PC-9 (cell line): ENCODE results near the gene IGFBP5. TPM values are rescaled to one million over a fixed set of nuclear protein-coding genes. Genes with fewer than 3 reads are reported as not detected.

Experiments used
- BruUV-seq: library from RNA; stranded (reverse); fragments of 400-500 nt; replicated peaks from 2 replicates; lab custom pipeline; 2021; lab: Mats Ljungman, UMichigan
- CTCF ChIA-PET: fragments of 300-600 bp; sonication (Branson Sonifier 250); formaldehyde crosslinking; loops from one replicate; lab custom pipeline; 2022; ENCODE audit warnings: antibody characterized with exemption; lab: Charles Lee
- POLR2A ChIA-PET: fragments of 300-600 bp; sonication (Branson Sonifier 250); formaldehyde crosslinking; loops from one replicate; lab custom pipeline; 2022; ENCODE audit warnings: antibody characterized with exemption; ENCODE audit not compliant: unreplicated experiment; lab: Charles Lee
- DNase-seq, 2 experiments: peaks; one replicate each; pipeline versions ENCODE4 v3.0.0 to v3.0.0-alpha.2; 2015 to 2022; ENCODE audit warnings: mixed read lengths in 1 of 2
- H2AFZ ChIP-seq: fragments of 200-600 bp; sonication (generic); 2 replicates; pipeline ENCODE4 v1.8.1; 2017; ENCODE audit warnings: antibody characterized with exemption
- H3F3A ChIP-seq: fragments of 200-600 bp; sonication (generic); 2 replicates; pipeline ENCODE4 v1.8.1; 2017; ENCODE audit warnings: antibody characterized with exemption, mild to moderate bottlenecking, low read depth; ENCODE audit not compliant: insufficient read depth
- H3K27ac ChIP-seq: fragments of 200-600 bp; sonication (generic); 2 replicates; pipeline ENCODE4 v1.6.1; 2016; ENCODE audit warnings: mixed run types
- H3K27me3 ChIP-seq: fragments of 200-600 bp; sonication (generic); 2 replicates; pipeline ENCODE4 v1.6.1; 2016; ENCODE audit warnings: low read depth, mixed run types; ENCODE audit not compliant: insufficient read depth
- H3K36me3 ChIP-seq: fragments of 200-600 bp; sonication (generic); 2 replicates; pipeline ENCODE4 v1.6.1; 2016; ENCODE audit warnings: low read depth, mixed run types
- H3K4me1 ChIP-seq: fragments of 200-600 bp; sonication (generic); replicated peaks from 2 replicates; pipeline ENCODE4 v1.6.1; 2016; ENCODE audit warnings: mixed run types; ENCODE audit not compliant: insufficient read depth
- H3K4me2 ChIP-seq: fragments of 200-600 bp; sonication (generic); 2 replicates; pipeline ENCODE4 v1.6.1; 2017; ENCODE audit warnings: mixed run types
- H3K4me3 ChIP-seq: fragments of 200-600 bp; sonication (generic); 2 replicates; pipeline ENCODE4 v1.6.1; 2016; ENCODE audit warnings: mixed run types
- H3K79me2 ChIP-seq: fragments of 200-600 bp; sonication (generic); 2 replicates; pipeline ENCODE4 v1.6.1; 2017; ENCODE audit warnings: low read depth, mixed run types
- H3K9me2 ChIP-seq: fragments of 200-600 bp; sonication (generic); 2 replicates; pipeline ENCODE4 v1.8.1; 2017; ENCODE audit warnings: mild to moderate bottlenecking; ENCODE audit not compliant: insufficient read depth
- H3K9me3 ChIP-seq: fragments of 200-600 bp; sonication (generic); 2 replicates; pipeline ENCODE4 v1.8.1; 2016; ENCODE audit warnings: low read depth; ENCODE audit not compliant: insufficient read depth
- H4K20me1 ChIP-seq: fragments of 200-600 bp; sonication (generic); 2 replicates; pipeline ENCODE4 v1.8.1; 2017; ENCODE audit not compliant: insufficient read depth
- EZH2 ChIP-seq: fragments of 200-600 bp; sonication (generic); IDR thresholded peaks from 2 replicates; pipeline ENCODE4 v1.8.0; 2017; ENCODE audit warnings: antibody characterized with exemption, low read depth
- intact Hi-C: fragments of 100-400 bp; cut with micrococcal nuclease; formaldehyde crosslinking; loops from one replicate; pipeline ENCODE4 v1.10.0; 2022; ENCODE audit not compliant: unreplicated experiment
- total RNA-seq: library from RNA; stranded (reverse); gene quantifications from 2 replicates; pipeline ENCODE4 v1.2.3, GENCODE V29; 2021
- TF ChIP-seq, protein P1 (sequence below): fragments of 200-600 bp; sonication (generic); conservative IDR thresholded peaks from 2 replicates; pipeline ENCODE4 v1.6.1; 2017; ENCODE audit warnings: mixed run types, antibody characterized with exemption, mild to moderate bottlenecking, moderate library complexity

The IGFBP5 gene
- total RNA-seq, 1 experiment from 2014 or later: 5.5 TPM

DNA sequence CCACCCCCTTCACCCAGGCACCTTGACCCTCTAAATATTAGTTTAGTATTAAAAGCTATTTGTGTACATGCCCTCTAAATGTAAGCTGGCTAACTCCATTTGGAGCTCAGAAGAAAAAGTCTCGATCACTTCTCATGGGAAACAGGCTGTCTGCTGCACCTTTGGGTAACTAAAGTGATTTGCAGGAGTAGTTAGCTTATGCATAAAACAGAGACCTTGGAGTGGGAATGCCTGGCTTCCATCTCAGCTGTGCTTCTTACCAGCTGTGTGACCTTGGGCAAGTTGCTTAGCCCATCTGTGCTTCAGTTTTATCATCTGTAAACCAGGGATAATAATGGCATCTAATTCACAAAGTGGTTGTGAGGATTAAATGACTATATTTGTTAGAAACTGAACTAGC lies 32.2 kb downstream of the IGFBP5 start:
- H3F3A ChIP-seq: peaks cover 10% of the 10 kb centered on the region; the same call in 1 of the 2 replicates
- no TSS peak for BruUV-seq
- H4K20me1 ChIP-seq: no peaks in the 10 kb centered on the region
- H2AFZ ChIP-seq: no peak overlapping the region
- DNase-seq: no peak
- POLR2A ChIA-PET: no interaction called here
- no peak overlapping the region for H3K4me2 ChIP-seq
- no peaks in the 10 kb centered on the region for H3K9me3 ChIP-seq
- H3K27ac ChIP-seq: no peak overlapping the region
- TF ChIP-seq EZH2: no peak
- TF ChIP-seq, protein P1, sequence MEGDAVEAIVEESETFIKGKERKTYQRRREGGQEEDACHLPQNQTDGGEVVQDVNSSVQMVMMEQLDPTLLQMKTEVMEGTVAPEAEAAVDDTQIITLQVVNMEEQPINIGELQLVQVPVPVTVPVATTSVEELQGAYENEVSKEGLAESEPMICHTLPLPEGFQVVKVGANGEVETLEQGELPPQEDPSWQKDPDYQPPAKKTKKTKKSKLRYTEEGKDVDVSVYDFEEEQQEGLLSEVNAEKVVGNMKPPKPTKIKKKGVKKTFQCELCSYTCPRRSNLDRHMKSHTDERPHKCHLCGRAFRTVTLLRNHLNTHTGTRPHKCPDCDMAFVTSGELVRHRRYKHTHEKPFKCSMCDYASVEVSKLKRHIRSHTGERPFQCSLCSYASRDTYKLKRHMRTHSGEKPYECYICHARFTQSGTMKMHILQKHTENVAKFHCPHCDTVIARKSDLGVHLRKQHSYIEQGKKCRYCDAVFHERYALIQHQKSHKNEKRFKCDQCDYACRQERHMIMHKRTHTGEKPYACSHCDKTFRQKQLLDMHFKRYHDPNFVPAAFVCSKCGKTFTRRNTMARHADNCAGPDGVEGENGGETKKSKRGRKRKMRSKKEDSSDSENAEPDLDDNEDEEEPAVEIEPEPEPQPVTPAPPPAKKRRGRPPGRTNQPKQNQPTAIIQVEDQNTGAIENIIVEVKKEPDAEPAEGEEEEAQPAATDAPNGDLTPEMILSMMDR: no peak
- H3K9me2 ChIP-seq: no peaks in the 10 kb centered on the region
- intact Hi-C loops: no loop called here
- peaks cover 25% of the 10 kb centered on the region for H3K4me1 ChIP-seq
- H3K79me2 ChIP-seq: no peaks in the 10 kb centered on the region
- no peaks in the 10 kb centered on the region for H3K36me3 ChIP-seq
- no peak overlapping the region for H3K4me3 ChIP-seq
- no peaks in the 10 kb centered on the region for H3K27me3 ChIP-seq
- CTCF ChIA-PET: interaction anchor here (0.8 kb wide), 1 partner anchor 144 kb away, joined by 3 read pairs; no protein-coding TSS in a partner anchor

GRCh38 chr2:216661639-216662375 lies 33.5 kb downstream of the IGFBP5 start:
- DNase-seq: no peak
- H3K27ac ChIP-seq: no peak overlapping the region
- no peaks in the 10 kb centered on the region for H3K27me3 ChIP-seq
- ChIA-PET CTCF (no interaction called here), POLR2A (no interaction called here)
- no peaks in the 10 kb centered on the region for H3K9me2 ChIP-seq
- H3K4me1 ChIP-seq: peaks cover 25% of the 10 kb centered on the region
- no TSS peak for BruUV-seq
- no peaks in the 10 kb centered on the region for H4K20me1 ChIP-seq
- H2AFZ ChIP-seq: no peak overlapping the region
- H3K36me3 ChIP-seq: no peaks in the 10 kb centered on the region
- peaks cover 10% of the 10 kb centered on the region; the same call in 1 of the 2 replicates for H3F3A ChIP-seq
- no peak for TF ChIP-seq EZH2
- TF ChIP-seq, protein P1: 0 out of 2 replicates have a peak, but pooled peaks have one; percentile 20
- H3K4me3 ChIP-seq: no peak overlapping the region
- no peaks in the 10 kb centered on the region for H3K79me2 ChIP-seq
- intact Hi-C loops: no loop called here
- no peak overlapping the region for H3K4me2 ChIP-seq
- no peaks in the 10 kb centered on the region for H3K9me3 ChIP-seq

DNA sequence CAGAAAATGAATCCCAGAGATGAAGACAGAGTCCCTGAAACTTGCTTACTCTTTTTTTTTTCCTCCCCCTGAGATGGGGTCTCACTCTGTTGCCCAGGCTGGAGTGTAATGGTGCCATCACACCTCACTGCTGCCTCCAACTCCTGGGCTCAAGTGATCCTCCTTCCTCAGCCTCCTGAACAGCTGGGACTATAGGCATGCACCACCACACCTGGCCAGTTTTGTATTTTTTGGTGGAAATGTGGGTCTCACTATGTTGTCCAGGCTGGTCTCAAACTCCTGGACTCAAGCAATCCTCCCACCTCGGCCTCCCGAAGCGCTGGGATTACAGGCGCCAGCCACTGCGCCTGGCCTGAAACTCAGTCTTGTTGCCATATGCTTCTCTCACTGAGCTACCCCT lies 34.3 kb downstream of the IGFBP5 start:
- H3K27me3 ChIP-seq: no peaks in the 10 kb centered on the region
- H3K4me1 ChIP-seq: peaks cover 22% of the 10 kb centered on the region
- H3K9me2 ChIP-seq: no peaks in the 10 kb centered on the region
- H3K79me2 ChIP-seq: no peaks in the 10 kb centered on the region; the same call in 1 of the 2 replicates
- BruUV-seq: no TSS peak
- H3K9me3 ChIP-seq: no peaks in the 10 kb centered on the region
- no peaks in the 10 kb centered on the region for H3K36me3 ChIP-seq
- CTCF ChIA-PET: interaction anchor here (0.7 kb wide), 1 partner anchor 144 kb away, joined by 3 read pairs; no protein-coding TSS in a partner anchor
- H3K4me2 ChIP-seq: no peak overlapping the region
- no peak overlapping the region for H2AFZ ChIP-seq
- H3F3A ChIP-seq: peaks cover 7% of the 10 kb centered on the region; the same call in 1 of the 2 replicates
- POLR2A ChIA-PET: no interaction called here
- H3K4me3 ChIP-seq: no peak overlapping the region
- no peak for DNase-seq
- H4K20me1 ChIP-seq: no peaks in the 10 kb centered on the region
- no peak overlapping the region for H3K27ac ChIP-seq
- intact Hi-C loops: no loop called here
- TF ChIP-seq EZH2: no peak
- TF ChIP-seq, protein P1: no peak
